BE2C (cell line): ENCODE measurements around the gene SRBD1.

Experiments
- DNase-seq: peaks from one replicate; pipeline ENCODE4 v3.0.0-alpha.2; 2020
- H3K27me3 ChIP-seq: fragments of 250-450 bp; sonication (Bioruptor Pico); 2 replicates; pipeline ENCODE4 v1.5.1; 2020; ENCODE audit warnings: mild to moderate bottlenecking
- H3K36me3 ChIP-seq: fragments of 250-450 bp; sonication (Bioruptor Pico); 2 replicates; pipeline ENCODE4 v1.5.1; 2020; ENCODE audit warnings: mild to moderate bottlenecking
- H3K4me1 ChIP-seq: fragments of 250-450 bp; sonication (Bioruptor Pico); 2 replicates; pipeline ENCODE4 v1.5.1; 2020
- H3K4me3 ChIP-seq: 2 replicates; pipeline ENCODE4 v1.5.1; 2011; ENCODE audit warnings: low read depth, low read length
- H3K9me3 ChIP-seq: fragments of 250-450 bp; sonication (Bioruptor Pico); 2 replicates; pipeline ENCODE4 v1.5.1; 2020
- TF ChIP-seq, protein P1 (sequence below): IDR thresholded peaks from 2 replicates; pipeline ENCODE4 v1.5.1; 2012; ENCODE audit warnings: mild to moderate bottlenecking, low read depth, low read length

Gene SRBD1

DNA sequence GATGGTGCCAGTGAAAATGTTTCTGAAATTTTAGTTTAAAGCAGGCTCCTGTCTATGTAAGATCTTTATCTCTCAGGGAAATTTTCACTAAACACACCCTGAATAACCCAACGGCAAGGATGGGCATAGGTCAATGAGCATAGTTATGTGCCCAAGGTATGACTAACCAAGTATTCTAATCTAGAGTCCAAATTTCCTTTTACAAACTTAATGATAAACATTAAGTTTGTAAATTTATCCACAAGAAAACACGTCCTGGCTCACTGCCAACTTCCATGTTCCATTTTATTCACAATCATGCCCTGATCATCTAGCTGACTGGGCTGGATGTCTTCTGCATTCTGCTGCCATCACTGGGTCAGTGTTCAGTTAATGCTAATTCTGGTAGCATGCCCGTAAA is 151.2 kb downstream of the SRBD1 start:
- DNase-seq = no peak
- TF ChIP-seq, protein P1, sequence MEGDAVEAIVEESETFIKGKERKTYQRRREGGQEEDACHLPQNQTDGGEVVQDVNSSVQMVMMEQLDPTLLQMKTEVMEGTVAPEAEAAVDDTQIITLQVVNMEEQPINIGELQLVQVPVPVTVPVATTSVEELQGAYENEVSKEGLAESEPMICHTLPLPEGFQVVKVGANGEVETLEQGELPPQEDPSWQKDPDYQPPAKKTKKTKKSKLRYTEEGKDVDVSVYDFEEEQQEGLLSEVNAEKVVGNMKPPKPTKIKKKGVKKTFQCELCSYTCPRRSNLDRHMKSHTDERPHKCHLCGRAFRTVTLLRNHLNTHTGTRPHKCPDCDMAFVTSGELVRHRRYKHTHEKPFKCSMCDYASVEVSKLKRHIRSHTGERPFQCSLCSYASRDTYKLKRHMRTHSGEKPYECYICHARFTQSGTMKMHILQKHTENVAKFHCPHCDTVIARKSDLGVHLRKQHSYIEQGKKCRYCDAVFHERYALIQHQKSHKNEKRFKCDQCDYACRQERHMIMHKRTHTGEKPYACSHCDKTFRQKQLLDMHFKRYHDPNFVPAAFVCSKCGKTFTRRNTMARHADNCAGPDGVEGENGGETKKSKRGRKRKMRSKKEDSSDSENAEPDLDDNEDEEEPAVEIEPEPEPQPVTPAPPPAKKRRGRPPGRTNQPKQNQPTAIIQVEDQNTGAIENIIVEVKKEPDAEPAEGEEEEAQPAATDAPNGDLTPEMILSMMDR = no peak

DNA sequence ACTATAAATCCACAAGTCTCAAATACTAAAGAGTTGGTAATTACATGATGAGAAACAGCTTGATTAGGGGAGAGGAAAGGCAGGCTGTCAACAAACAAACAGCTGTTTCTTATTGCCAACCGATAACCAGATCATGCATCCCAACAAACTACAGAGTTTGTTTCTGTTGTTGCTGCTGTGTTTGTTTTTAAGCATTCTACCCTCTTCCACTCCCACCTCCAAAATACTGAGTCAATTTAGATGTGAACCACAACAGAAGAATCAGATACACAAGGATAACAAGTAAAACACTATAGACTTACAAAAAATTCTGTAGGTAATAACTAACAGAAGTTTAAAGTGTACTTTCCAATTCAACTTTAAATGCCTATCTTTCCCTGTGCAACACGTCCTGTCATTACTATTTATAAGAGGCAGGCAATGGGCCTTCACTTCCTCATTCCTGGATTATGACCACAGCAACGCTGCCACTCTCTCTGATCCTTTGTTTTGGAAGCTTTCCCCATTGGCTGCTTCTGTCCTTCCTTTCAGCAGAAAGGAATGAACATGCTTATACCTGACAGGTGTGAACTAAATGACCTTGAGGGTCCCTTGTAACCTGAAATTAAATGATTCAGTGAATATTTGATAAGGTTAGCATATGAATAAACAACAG is 152.0 kb downstream of the SRBD1 start:
- DNase-seq = no peak
- no peaks in the 10 kb centered on the region for H3K36me3 ChIP-seq

More for the DNA sequence above, 151.2 kb downstream of the SRBD1 start:
- Histone ChIP-seq H3K4me1 (peaks cover 4% of the 10 kb centered on the region; the same call in 1 of the 2 replicates), H3K36me3 (no peaks in the 10 kb centered on the region), H3K27me3 (no peaks in the 10 kb centered on the region), H3K9me3 (no peaks in the 10 kb centered on the region), H3K4me3 (no peak overlapping the region)

DNA sequence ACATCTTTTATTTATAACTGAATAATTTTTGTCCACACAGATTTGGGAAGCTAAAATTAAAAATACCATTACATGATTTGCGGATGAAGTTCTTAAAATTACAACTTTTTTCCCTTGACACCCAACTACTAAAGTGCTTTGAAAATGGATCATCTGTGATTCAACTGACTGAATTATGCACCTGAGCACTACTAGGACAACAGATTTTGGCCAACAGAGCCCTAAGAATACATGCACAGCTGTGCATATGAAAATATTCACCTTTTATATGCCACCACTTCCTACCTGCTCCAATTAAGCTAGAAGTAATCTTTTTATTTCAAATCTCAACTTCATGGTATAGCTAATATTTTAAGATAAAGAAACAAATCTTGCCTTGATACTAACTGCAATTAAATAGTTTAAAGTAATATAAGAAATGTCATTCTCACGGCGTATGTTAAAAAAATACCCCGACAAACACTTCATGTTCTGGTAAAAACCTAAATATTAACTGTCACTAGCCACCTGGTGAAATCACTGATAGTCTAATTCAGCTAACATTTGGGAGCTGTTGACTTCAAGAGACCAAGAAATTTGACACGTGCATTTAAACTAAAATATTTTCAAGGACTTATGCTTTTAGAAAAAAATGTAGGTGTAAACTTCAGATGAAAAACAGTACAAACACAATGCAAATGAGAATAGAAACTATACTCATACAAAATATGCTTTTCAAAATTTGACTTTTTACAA is 153.7 kb downstream of the SRBD1 start:
- Histone ChIP-seq H3K36me3 (no peaks in the 10 kb centered on the region), H3K27me3 (no peaks in the 10 kb centered on the region), H3K4me3 (no peak overlapping the region), H3K9me3 (no peaks in the 10 kb centered on the region), H3K4me1 (peaks cover 4% of the 10 kb centered on the region; the same call in 1 of the 2 replicates)
- TF ChIP-seq, protein P1 = no peak
- no peak for DNase-seq

More for the DNA sequence above, 152.0 kb downstream of the SRBD1 start:
- H3K27me3 ChIP-seq = no peaks in the 10 kb centered on the region
- TF ChIP-seq, protein P1 = no peak
- peaks cover 4% of the 10 kb centered on the region; the same call in 1 of the 2 replicates for H3K4me1 ChIP-seq
- no peaks in the 10 kb centered on the region for H3K9me3 ChIP-seq
- no peak overlapping the region for H3K4me3 ChIP-seq

DNA sequence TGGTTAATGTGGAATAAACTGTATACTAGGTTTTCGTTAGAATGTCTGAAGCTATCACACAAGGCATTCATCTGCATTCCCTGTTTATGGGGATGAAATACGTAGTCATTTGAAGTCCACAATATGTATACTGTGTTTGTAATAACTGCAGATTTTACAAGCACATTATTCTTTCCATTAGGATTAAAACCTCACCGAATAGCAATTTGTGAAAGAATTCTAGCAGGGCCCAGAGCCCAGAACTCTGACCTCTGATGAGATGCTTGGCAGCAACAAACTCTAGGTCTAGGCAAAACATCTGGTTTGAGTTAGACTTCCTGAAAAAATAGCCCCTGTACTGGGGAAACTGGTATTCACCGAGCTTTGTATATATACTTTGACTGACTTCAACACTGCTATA is 158.2 kb downstream of the SRBD1 start:
- Histone ChIP-seq H3K27me3 (no peaks in the 10 kb centered on the region), H3K36me3 (no peaks in the 10 kb centered on the region), H3K9me3 (no peaks in the 10 kb centered on the region), H3K4me1 (peaks cover 4% of the 10 kb centered on the region; the same call in 1 of the 2 replicates), H3K4me3 (no peak overlapping the region)
- TF ChIP-seq, protein P1 = no peak
- no peak for DNase-seq

DNA sequence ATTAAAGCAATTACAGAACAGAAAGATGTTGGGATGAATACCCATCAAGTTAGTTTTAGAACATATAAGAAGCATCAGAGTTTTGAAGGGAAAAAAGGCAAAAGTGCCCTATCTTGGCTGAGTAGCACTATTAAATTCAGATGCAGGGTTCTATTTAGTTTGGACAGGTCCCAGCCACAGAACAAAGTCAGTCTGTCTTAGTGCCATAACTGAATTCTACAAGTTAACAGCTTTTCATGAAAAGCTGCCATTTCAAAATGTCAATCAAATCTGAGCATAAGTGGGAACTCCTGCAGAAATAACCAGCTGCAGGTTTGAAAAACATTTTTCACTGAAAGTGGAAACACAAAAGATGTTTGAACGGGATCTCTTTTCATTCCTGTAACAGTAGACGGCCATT is 160.4 kb downstream of the SRBD1 start:
- TF ChIP-seq, protein P1 = no peak
- H3K27me3 ChIP-seq = no peaks in the 10 kb centered on the region
- no peaks in the 10 kb centered on the region for H3K9me3 ChIP-seq
- no peak overlapping the region for H3K4me3 ChIP-seq
- DNase-seq = no peak
- peaks cover 4% of the 10 kb centered on the region; the same call in 1 of the 2 replicates for H3K4me1 ChIP-seq
- H3K36me3 ChIP-seq = no peaks in the 10 kb centered on the region

DNA sequence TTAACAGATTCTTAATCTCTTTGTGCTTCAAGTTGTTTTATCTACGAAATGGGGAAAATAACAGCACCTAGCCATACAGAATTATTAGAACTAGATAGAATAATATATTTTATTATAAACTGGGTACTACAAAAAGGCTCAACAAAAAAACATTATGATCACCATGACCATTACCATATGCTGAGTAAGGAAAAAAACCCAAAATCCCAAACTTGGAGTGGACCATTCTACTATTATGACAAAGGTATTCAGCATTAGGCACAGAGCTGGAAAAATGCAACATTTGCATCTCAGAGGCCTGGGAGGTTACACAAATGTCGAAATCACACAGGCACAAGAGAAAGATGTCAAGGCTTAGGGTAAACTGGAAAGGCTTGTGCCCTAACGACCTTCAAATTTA is 162.8 kb downstream of the SRBD1 start:
- no peaks in the 10 kb centered on the region for H3K9me3 ChIP-seq

More for the DNA sequence above, 162.8 kb downstream of the SRBD1 start:
- Histone ChIP-seq H3K4me3 (no peak overlapping the region), H3K27me3 (no peaks in the 10 kb centered on the region), H3K36me3 (no peaks in the 10 kb centered on the region), H3K4me1 (no peaks in the 10 kb centered on the region)
- TF ChIP-seq, protein P1 = no peak
- no peak for DNase-seq
